IMR-90 (cell line): ENCODE results near the gene WDR27. TPM values are rescaled to one million over a fixed set of nuclear protein-coding genes. Genes with fewer than 3 reads are reported as not detected.

Source experiments
- ATAC-seq: fragments of 200-7000 bp; cut with Tn5 transposase; 2 replicates; pipeline ENCODE4 v1.9.1; 2020; ENCODE audit warnings: low read depth, mild to moderate bottlenecking, moderate library complexity
- BruUV-seq: library from RNA; stranded (reverse); fragments of 400-500 nt; replicated peaks from 2 replicates; lab custom pipeline; 2021; lab: Mats Ljungman, UMichigan
- CTCF ChIA-PET: fragments of 300-600 bp; formaldehyde crosslinking; extraction: SDS; loops from one replicate; lab custom pipeline; 2021; ENCODE audit warnings: antibody characterized with exemption; lab: Yijun Ruan, JAX
- POLR2A ChIA-PET: fragments of 300-600 bp; sonication (Branson Sonifier 250); formaldehyde crosslinking; loops from one replicate; lab custom pipeline; 2022; ENCODE audit warnings: antibody characterized with exemption; ENCODE audit not compliant: unreplicated experiment; lab: Charles Lee
- DNase-seq: peaks from one replicate; pipeline ENCODE4 v3.0.0; 2013
- H2AFZ ChIP-seq: replicated peaks from 2 replicates; pipeline ENCODE3; 2013; ENCODE audit warnings: low read length, mild to moderate bottlenecking; ENCODE audit not compliant: poor library complexity
- H2AK5ac ChIP-seq: 2 replicates; pipeline ENCODE4 v1.6.1; 2013; ENCODE audit warnings: low read depth, low read length, inconsistent platforms
- H2AK9ac ChIP-seq: replicated peaks from 2 replicates; pipeline ENCODE3; 2013; ENCODE audit warnings: mild to moderate bottlenecking, low read depth, low read length, moderate library complexity; ENCODE audit not compliant: poor library complexity
- H2BK120ac ChIP-seq: 2 replicates; pipeline ENCODE4 v1.6.1; 2013; ENCODE audit warnings: low read depth, low read length, inconsistent platforms
- H2BK15ac ChIP-seq: 3 replicates; pipeline ENCODE4 v1.6.1; 2013; ENCODE audit warnings: low read depth, low read length, inconsistent platforms
- H2BK20ac ChIP-seq: 2 replicates; pipeline ENCODE4 v1.6.1; 2013; ENCODE audit warnings: low read depth, mild to moderate bottlenecking, inconsistent platforms, low read length, moderate library complexity
- H2BK5ac ChIP-seq: 2 replicates; pipeline ENCODE4 v1.6.1; 2013; ENCODE audit warnings: mild to moderate bottlenecking, low read depth, low read length, inconsistent platforms; ENCODE audit not compliant: poor library complexity, severe bottlenecking
- H3K14ac ChIP-seq: replicated peaks from 2 replicates; pipeline ENCODE4 v1.6.1; 2013; ENCODE audit warnings: low read depth, low read length, inconsistent platforms
- H3K18ac ChIP-seq: 2 replicates; pipeline ENCODE4 v1.6.1; 2013; ENCODE audit warnings: low read depth, low read length, control low read depth
- H3K23ac ChIP-seq: 2 replicates; pipeline ENCODE4 v1.6.1; 2013; ENCODE audit warnings: low read depth, low read length, inconsistent platforms
- H3K27ac ChIP-seq: 2 replicates; pipeline ENCODE4 v1.5.1; 2013; ENCODE audit warnings: mild to moderate bottlenecking, control low read depth, low read length; ENCODE audit not compliant: insufficient read depth
- H3K27me3 ChIP-seq: 2 replicates; pipeline ENCODE4 v1.6.1; 2013; ENCODE audit warnings: low read length; ENCODE audit not compliant: control insufficient read depth, insufficient read depth
- H3K36me3 ChIP-seq: 2 replicates; pipeline ENCODE4 v1.6.1; 2013; ENCODE audit warnings: low read length, mixed read lengths; ENCODE audit not compliant: control insufficient read depth, insufficient read depth
- H3K4ac ChIP-seq: 2 replicates; pipeline ENCODE4 v1.6.1; 2013; ENCODE audit warnings: low read depth, low read length, inconsistent platforms
- H3K4me1 ChIP-seq: 2 replicates; pipeline ENCODE4 v1.6.1; 2013; ENCODE audit warnings: low read length, mixed read lengths; ENCODE audit not compliant: control insufficient read depth, insufficient read depth
- H3K4me2 ChIP-seq: 2 replicates; pipeline ENCODE4 v1.6.1; 2013; ENCODE audit warnings: low read depth, mild to moderate bottlenecking, control low read depth, low read length, moderate library complexity
- H3K4me3 ChIP-seq: 2 replicates; pipeline ENCODE4 v1.5.1; 2013; ENCODE audit warnings: low read depth, mild to moderate bottlenecking, control low read depth, low read length, moderate library complexity; ENCODE audit not compliant: insufficient read depth
- H3K56ac ChIP-seq: 2 replicates; pipeline ENCODE4 v1.6.1; 2013; ENCODE audit warnings: low read length, inconsistent platforms; ENCODE audit not compliant: insufficient read depth; ENCODE audit errors: extremely low read depth
- H3K79me1 ChIP-seq, 2 experiments: 2 replicates each; pipeline ENCODE4 v1.6.1; 2013; ENCODE audit warnings: low read length in 2 of 2, inconsistent platforms in 1 of 2, low read depth in 1 of 2
- H3K9ac ChIP-seq: 2 replicates; pipeline ENCODE4 v1.6.1; 2013; ENCODE audit warnings: low read depth, low read length, control low read depth
- H3K9me1 ChIP-seq: 2 replicates; pipeline ENCODE4 v1.6.1; 2013; ENCODE audit warnings: low read length, inconsistent platforms; ENCODE audit not compliant: insufficient read depth
- H3K9me3 ChIP-seq: 2 replicates; pipeline ENCODE4 v1.6.1; 2013; ENCODE audit warnings: low read length; ENCODE audit not compliant: control insufficient read depth, insufficient read depth
- H4K20me1 ChIP-seq: 2 replicates; pipeline ENCODE4 v1.6.1; 2013; ENCODE audit warnings: low read length, inconsistent platforms; ENCODE audit not compliant: insufficient read depth
- H4K5ac ChIP-seq: 2 replicates; pipeline ENCODE4 v1.6.1; 2013; ENCODE audit warnings: mild to moderate bottlenecking, low read depth, low read length, control low read depth
- H4K8ac ChIP-seq, 2 experiments: 2 replicates each; pipeline ENCODE4 v1.6.1; 2013; ENCODE audit warnings: low read depth in 2 of 2, low read length in 2 of 2, control low read depth in 1 of 2, inconsistent platforms in 1 of 2
- H4K91ac ChIP-seq: 2 replicates; pipeline ENCODE4 v1.6.1; 2013; ENCODE audit warnings: low read depth, low read length, inconsistent platforms; ENCODE audit not compliant: insufficient read depth
- CEBPB ChIP-seq: IDR thresholded peaks from 2 replicates; pipeline ENCODE4 v1.6.1; 2012; ENCODE audit warnings: low read depth, low read length, improper control_type of control experiment
- CTCF ChIP-seq: conservative IDR thresholded peaks from 2 replicates; pipeline ENCODE4 v1.5.1; 2012; ENCODE audit warnings: mild to moderate bottlenecking, low read depth, low read length, improper control_type of control experiment
- FOS ChIP-seq: fragments of 150-350 bp; IDR thresholded peaks from 2 replicates; pipeline ENCODE4 v1.6.1; 2016; ENCODE audit warnings: low read depth, low read length
- POLR2A ChIP-seq: IDR thresholded peaks from 2 replicates; pipeline ENCODE4 v1.6.1; 2012; ENCODE audit warnings: mild to moderate bottlenecking, low read depth, low read length
- RAD21 ChIP-seq: IDR thresholded peaks from 2 replicates; pipeline ENCODE4 v1.6.1; 2012; ENCODE audit warnings: low read length, improper control_type of control experiment
- SMC3 ChIP-seq: fragments of 150-350 bp; IDR thresholded peaks from 2 replicates; pipeline ENCODE4 v1.6.1; 2016; ENCODE audit warnings: low read depth, mild to moderate bottlenecking, antibody characterized with exemption, low read length, moderate library complexity
- WGBS, 2 experiments: methylation state at CpG; one replicate each; pipeline versions ENCODE4 v1.1.5 to v1.1.7; 2013; ENCODE audit warnings: missing lambda C conversion rate in 2 of 2; ENCODE audit not compliant: insufficient read length in 1 of 2; ENCODE audit errors: extremely low coverage in 2 of 2; 5-methylcytosine and 5-hydroxymethylcytosine counted together
- dilution Hi-C: fragments of 300-500 bp; cut with HindIII; formaldehyde crosslinking; loops from one replicate; pipeline ENCODE4 v1.14.3; 2018; ENCODE audit warnings: low sequenced_read_pairs; ENCODE audit not compliant: unreplicated experiment
- in situ Hi-C: fragments of 300-500 bp; cut with MboI; formaldehyde crosslinking; loops from 3 replicates; pipeline ENCODE4 v1.14.3; 2019; ENCODE audit warnings: low sequenced_read_pairs, inconsistent platforms, mixed read lengths
- intact Hi-C: fragments of 100-400 bp; cut with micrococcal nuclease; formaldehyde crosslinking; loops from 2 replicates; pipeline ENCODE4 v1.10.0; 2022
- polyA plus RNA-seq, 3 experiments: library from polyadenylated mRNA; depleted of rRNA; stranded (reverse); fragments of >200 nt; gene quantifications; 2 replicates each; pipeline ENCODE4 v1.2.3, GENCODE V29; 2012; ENCODE audit warnings: low replicate concordance in 1 of 3
- total RNA-seq: library from RNA; depleted of rRNA; stranded (reverse); fragments of >200 nt; gene quantifications from 2 replicates; pipeline ENCODE4 v1.2.3, GENCODE V29; 2012

WDR27 gene
- total and polyA plus RNA-seq, 2 of the 4 experiments (the other 2 are of a cell fraction), result 7.0 to 18.5 TPM

GRCh38 chr6:169520104-169520503, 181.7 kb downstream of the WDR27 start:
- peak; percentile 70 for DNase-seq
- dilution Hi-C loops, result no loop called here
- no peak overlapping the region for H2BK20ac ChIP-seq
- peak; percentile 77 for ATAC-seq
- no peak overlapping the region; the same call in 1 of the 2 replicates for H3K18ac ChIP-seq
- BruUV-seq, result no TSS peak
- H2BK5ac ChIP-seq, result no peak overlapping the region
- no peaks in the 10 kb centered on the region for H3K36me3 ChIP-seq
- no peak overlapping the region for H3K4me3 ChIP-seq
- no peak overlapping the region for H3K27ac ChIP-seq
- H4K5ac ChIP-seq, result no peak overlapping the region
- H3K4me1 ChIP-seq, result no peaks in the 10 kb centered on the region
- no CpG with 5 or more reads among the region's 2 CpGs for WGBS, 2 experiments
- H2AK5ac ChIP-seq, result no peak overlapping the region
- H3K56ac ChIP-seq, result no peak overlapping the region
- H2AK9ac ChIP-seq, result no peak overlapping the region
- peak; percentile 91 for TF ChIP-seq RAD21
- peak; percentile 32; the same call in 1 of the 2 replicates for TF ChIP-seq POLR2A
- no peak for TF ChIP-seq CEBPB
- TF ChIP-seq FOS, result no peak
- peak; percentile 95 for TF ChIP-seq SMC3
- TF ChIP-seq CTCF, result peak; percentile 82
- no peak overlapping the region for H3K23ac ChIP-seq
- in situ Hi-C loops, result no loop called here
- no peak overlapping the region for H2BK15ac ChIP-seq
- POLR2A ChIA-PET, result no interaction called here
- CTCF ChIA-PET, result interaction anchor here (0.7 to 1.3 kb wide), 5 partner anchors 10 to 564 kb away, joined by 3 to 7 read pairs (median 3); no protein-coding TSS in a partner anchor
- no peak overlapping the region; the same call in 1 of the 2 replicates for H4K91ac ChIP-seq
- no peak overlapping the region for H2AFZ ChIP-seq
- H2BK120ac ChIP-seq, result no peak overlapping the region
- no peaks in the 10 kb centered on the region for H4K20me1 ChIP-seq
- H3K27me3 ChIP-seq, result no peaks in the 10 kb centered on the region
- H3K4me2 ChIP-seq, result no peak overlapping the region
- intact Hi-C loops, result loop anchor here (1.0 to 10.0 kb wide), 8 partner anchors 135 to 1365 kb away; partner anchors contain the start of genes C6orf120 and WDR27
- no peaks in the 10 kb centered on the region for H3K79me1 ChIP-seq
- no peak overlapping the region for H3K14ac ChIP-seq
- no peak overlapping the region for H3K9ac ChIP-seq
- H3K9me3 ChIP-seq, result 0 out of 2 replicates have a peak, but pooled peaks cover 4% of the 10 kb centered on the region
- no peak overlapping the region for H3K4ac ChIP-seq
- no peak overlapping the region for H4K8ac ChIP-seq
- no peaks in the 10 kb centered on the region for H3K9me1 ChIP-seq
